Loucy (cell line): ENCODE results near the gene LDLRAD4.

Experiments
- CTCF ChIP-seq: fragments of 200-600 bp; sonication (generic); conservative IDR thresholded peaks from 2 replicates; pipeline ENCODE4 v1.5.1; 2014; ENCODE audit warnings: mild to moderate bottlenecking, antibody characterized with exemption, low read length
- EZH2phosphoT487 ChIP-seq: fragments of 200-600 bp; IDR thresholded peaks from 2 replicates; pipeline ENCODE4 v1.6.1; 2018; ENCODE audit warnings: antibody characterized with exemption, mild to moderate bottlenecking, moderate library complexity, borderline replicate concordance

GRCh38 chr18:13592246-13592645 is 373.7 kb downstream of the LDLRAD4 start:
- no peak for TF ChIP-seq CTCF
- TF ChIP-seq EZH2phosphoT487 = no peak
